GM12892 (cell line): ENCODE results near the gene BNC1.

Experiments
- POLR2A ChIP-seq: IDR thresholded peaks from 2 replicates; pipeline ENCODE4 v1.6.1; 2011; ENCODE audit warnings: low read depth, low read length, control low read depth
- POLR2AphosphoS5 ChIP-seq: IDR thresholded peaks from 2 replicates; pipeline ENCODE4 v1.6.1; 2011; ENCODE audit warnings: low read depth, low read length, control low read depth

GRCh38 chr15:83282141-83282540 is 2.3 kb downstream of the BNC1 start:
- no peak for TF ChIP-seq POLR2AphosphoS5
- no peak for TF ChIP-seq POLR2A
